Non-pigmented ciliary epithelial cell (primary cell): ENCODE results near the gene SUMO3.

Source experiments
- DNase-seq: peaks from one replicate; pipeline ENCODE4 v3.0.0-alpha.2; 2010; ENCODE audit warnings: low read depth

SUMO3 gene

DNA sequence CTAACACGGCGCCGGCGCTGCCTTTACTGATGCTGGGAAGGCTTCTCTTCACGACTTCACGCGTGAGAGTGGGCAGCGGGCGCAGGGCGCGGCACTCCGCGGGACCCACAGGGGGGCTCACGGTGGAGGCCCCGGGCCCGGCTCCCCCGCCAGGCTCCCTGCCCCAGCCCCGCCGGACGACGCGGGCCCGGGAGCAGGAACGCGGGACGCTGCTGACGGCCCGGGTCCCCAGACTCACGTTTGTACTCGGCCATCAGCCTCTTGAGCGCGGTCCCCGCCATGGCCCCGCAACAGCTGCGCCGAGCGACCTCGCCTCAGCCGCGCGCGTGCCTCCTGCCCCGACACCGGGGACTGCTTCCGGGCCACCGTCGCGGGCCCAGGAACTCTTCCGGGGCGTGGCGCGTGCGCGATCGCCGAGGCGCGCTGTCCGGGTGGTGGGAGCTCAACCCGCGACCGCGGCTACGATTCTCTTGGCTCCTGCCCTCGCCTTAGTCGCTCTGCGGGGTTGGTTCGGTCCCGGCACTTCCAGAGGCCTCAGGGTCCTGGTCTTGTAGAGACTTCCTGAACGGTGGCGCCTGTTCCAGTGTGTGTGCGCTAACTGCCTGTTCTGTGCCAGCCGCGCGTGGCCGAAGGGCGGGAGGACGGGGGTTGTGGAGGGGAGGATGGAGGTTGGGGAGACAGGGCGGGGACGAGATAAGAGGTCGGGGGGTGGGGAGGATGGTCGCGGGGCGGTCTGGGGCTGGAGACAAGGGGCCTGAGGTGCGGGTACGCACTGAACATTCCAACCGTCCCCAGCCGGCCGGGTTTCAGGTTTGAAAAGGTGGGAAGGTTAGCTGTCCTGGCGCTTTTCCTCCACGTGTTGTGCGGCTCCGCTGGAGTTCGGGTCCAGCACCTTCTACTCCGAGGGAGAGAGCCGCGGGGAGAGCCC is 16.1 kb downstream of the SUMO3 start, which contains the start of gene UBE2G2:
Gene UBE2G2 (minus strand): TSS at position 353 of the 928 bp plus-strand sequence. CDS start 72 bp downstream, at position 281.
- DNase-seq: no peak

- no peak for DNase-seq
These were observed 16.8 kb downstream of the SUMO3 start for GRCh38 chr21:44800971-44801467.

GRCh38 chr21:44800103-44800502 is 17.8 kb downstream of the SUMO3 start:
- no peak for DNase-seq

- no peak for DNase-seq
These were observed 18.2 kb downstream of the SUMO3 start for GRCh38 chr21:44799646-44800045.

- no peak for DNase-seq
These were observed 20.1 kb downstream of the SUMO3 start for GRCh38 chr21:44797775-44798174.

- DNase-seq: no peak
These were observed 22.5 kb downstream of the SUMO3 start for GRCh38 chr21:44795342-44795741.

- no peak for DNase-seq
These were observed 24.1 kb downstream of the SUMO3 start for GRCh38 chr21:44793592-44794374.

GRCh38 chr21:44792702-44793591 is 24.9 kb downstream of the SUMO3 start:
- no peak for DNase-seq

DNA sequence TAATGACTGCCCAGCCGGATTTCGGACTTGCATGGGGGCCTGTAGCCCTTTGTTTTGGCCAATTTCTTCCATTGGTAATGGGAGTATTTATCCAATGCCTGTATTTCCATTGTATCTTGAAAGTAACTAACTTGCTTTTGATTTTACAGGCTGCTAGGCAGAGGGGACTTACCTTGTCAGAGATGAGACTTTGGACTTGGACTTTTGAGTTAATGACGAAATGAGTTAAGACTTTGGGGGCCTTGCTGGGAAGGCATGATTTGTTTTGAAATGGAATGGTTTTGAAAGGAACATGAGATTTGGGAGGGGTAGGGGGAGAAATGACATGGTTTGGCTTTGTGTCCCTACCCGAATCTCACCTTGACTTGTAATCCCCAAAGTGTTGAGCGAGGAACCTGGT is 25.9 kb downstream of the SUMO3 start:
- no peak for DNase-seq

DNA sequence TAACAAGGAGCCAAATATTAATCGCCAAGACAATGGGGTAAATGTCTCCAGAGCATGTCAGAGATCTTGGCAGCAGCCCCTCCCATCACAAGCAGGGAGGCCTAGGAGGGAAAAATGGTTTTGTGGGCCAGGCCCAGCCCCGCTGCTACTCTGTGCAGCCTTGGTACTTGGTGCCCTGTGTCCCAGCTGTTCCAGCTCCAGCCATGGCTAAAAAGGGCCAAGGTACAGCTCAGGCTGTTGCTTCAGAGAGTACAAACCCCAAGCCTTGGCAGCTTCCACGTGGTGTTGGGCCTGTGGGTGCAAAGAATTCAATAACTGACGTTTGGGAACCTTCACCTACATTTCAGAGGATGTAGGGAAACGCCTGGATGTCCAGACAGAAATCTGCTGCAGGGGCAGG is 26.6 kb downstream of the SUMO3 start:
- DNase-seq: no peak

GRCh38 chr21:44790368-44790767 is 27.5 kb downstream of the SUMO3 start:
- DNase-seq: no peak

DNA sequence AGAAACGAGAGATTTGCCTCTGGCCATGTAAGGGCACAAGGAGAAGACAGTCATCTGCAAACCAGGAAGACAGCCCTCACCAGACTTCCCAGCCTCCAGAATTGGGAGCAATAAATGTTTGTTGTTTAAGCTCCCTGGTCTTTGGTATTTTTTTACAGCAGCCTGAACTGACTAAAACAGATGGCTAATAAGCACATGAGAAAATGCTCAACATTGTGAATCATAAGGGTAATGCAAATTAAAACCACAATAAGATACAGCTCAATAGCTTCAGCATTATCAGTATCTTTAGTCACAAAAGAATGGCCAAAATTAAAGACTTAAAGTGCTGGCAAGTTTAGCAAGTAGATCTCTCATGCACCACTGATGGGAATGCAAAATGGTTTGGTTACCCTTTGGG is 28.0 kb downstream of the SUMO3 start:
- DNase-seq: no peak

- no peak for DNase-seq
These were observed 32.1 kb downstream of the SUMO3 start for GRCh38 chr21:44785620-44786335.

GRCh38 chr21:44784810-44785209 is 33.1 kb downstream of the SUMO3 start:
- no peak for DNase-seq

DNA sequence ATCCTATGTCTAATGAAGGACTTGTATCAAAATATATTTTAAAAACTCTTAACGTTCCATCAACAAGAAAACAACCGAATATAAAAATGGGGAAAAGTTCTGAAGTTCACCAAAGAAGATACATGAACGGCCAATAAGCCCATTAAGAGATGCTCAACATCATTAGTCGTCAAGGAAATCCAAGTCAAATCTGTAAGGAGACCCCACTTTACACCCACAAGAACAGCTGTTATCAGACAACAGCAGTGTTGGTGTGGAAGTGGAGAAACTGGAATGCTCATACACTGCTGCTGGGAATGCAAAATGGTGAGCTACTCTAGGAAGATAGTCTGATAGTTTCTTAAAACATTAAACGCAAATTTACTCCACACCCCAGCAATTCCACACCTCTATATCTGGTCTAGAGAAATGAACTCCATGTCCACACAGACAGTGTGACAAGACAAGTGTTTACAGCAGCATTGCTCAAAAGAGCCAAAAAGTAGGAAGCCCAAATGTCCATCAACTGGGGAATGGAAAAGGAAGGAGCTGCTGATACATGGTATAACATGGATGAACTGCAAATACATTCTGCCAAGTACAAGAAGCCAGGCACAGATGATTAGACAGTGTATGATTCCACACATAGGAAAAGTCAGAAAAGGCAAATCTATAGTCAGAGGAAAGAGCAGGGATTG is 34.7 kb downstream of the SUMO3 start:
- no peak for DNase-seq

DNA sequence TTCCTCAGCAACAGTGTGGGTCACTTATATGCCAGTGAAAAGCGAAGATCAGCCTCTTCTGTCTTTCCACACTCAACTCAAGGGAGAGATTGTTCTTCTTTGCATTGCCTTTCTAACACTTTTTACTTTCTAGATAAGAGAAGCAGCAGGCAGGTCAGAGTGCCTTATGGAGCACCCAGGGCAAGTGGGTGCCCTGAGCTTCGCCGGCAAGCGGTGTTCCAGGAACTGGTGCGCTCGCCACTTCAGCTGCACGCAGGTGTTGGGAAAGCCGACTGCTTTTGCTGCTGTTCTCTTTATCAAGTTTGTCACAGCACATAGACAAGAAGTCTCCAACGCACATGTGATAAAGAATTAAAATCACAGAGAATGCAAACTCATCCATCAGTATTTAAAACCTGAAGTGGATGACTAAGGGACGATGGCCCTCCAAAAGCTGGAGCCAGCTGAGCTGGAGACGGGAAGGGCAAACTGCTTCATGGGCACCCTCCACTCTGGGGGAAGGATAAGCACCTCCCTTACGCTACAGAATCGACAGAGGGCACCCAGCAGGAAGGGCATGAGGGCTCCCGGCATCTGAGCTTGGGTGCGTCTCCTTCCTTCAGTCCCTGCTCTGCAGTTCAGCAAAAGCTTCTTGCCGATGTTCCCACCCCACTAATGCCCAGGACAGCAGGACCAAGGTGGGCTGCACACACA is 36.9 kb downstream of the SUMO3 start:
- DNase-seq: no peak

GRCh38 chr21:44780137-44780502 is 37.7 kb downstream of the SUMO3 start:
- no peak for DNase-seq

DNA sequence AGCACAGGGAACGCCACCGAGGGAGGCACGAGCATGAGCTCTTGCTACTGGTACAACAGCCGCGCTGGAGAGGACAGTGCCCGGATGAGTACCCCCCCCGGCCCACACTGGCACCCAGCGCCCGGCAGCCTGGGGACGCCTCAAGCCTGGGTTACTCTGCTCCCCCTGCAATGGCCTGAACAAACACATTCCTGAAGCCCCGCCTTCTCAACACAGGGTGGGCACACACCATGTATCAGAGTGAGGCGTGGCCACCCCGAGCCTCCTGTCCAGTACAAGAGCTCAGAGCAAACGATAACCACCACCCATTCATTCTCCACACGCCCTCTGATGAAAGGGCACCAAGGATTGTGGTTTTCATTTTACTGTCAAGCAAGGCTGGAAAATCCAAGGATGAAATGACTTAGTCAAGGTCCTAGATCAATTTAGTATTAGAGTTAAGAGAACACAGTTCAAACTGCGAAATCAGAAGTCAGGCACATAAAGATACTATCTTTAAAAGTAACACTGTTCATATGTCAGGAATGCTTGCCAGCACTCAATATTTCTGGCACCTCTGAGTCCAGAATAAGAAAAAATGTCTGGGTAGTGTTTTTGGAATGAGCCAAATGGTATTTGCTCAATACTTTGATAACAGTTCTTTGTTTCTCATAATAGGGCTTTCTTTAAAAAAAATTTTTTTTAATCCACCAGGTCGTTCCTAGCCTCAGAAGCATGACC is 38.3 kb downstream of the SUMO3 start:
- no peak for DNase-seq

DNA sequence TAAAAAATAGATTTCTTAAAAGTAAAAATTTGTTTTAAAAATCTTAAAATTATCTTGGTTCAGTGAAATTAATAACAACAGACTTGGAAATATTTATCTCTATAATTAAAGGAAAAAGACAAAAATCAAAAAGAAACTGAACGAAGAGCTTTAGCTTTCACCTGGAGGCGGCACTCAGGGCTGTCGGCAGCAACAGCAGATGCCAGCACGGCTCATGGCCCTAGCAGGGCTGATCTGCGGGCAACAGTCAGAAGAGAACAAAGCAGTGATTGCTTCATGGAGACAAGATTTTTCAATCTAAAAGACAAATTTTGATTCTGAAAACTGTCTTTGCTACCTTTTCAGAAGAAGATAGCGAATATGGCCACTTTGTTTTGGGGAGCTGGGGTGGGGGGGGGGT is 38.9 kb downstream of the SUMO3 start:
- DNase-seq: no peak
